HG02852 (cell line): ENCODE data around the gene ARHGAP20.
"Not testable (repeated sequence)": the region's sequence is repeated elsewhere in the genome, so short reads cannot be mapped to it uniquely, and the experiment has no call there.

Experiments used
- ATAC-seq: cut with Tn5 transposase; IDR thresholded peaks from one replicate; pipeline ENCODE4 v1.9.1; 2021; ENCODE audit warnings: mild to moderate bottlenecking, moderate library complexity; ENCODE audit not compliant: unreplicated experiment

The ARHGAP20 gene

GRCh38 chr11:110619366-110619765 is 92.9 kb downstream of the ARHGAP20 start:
- not testable (repeated sequence) for ATAC-seq

GRCh38 chr11:110614031-110614430 is 98.2 kb downstream of the ARHGAP20 start:
- no peak for ATAC-seq

GRCh38 chr11:110613197-110613918 is 98.9 kb downstream of the ARHGAP20 start:
- no peak for ATAC-seq

- no peak for ATAC-seq
These were observed 105.8 kb downstream of the ARHGAP20 start for GRCh38 chr11:110606415-110606814.

- no peak for ATAC-seq
These were observed 110.3 kb downstream of the ARHGAP20 start for GRCh38 chr11:110601936-110602335.

GRCh38 chr11:110600322-110600721 is 111.9 kb downstream of the ARHGAP20 start:
- ATAC-seq = no peak

- ATAC-seq = no peak
These were observed 113.0 kb downstream of the ARHGAP20 start for GRCh38 chr11:110599207-110599606.

GRCh38 chr11:110598725-110599124 is 113.5 kb downstream of the ARHGAP20 start:
- no peak for ATAC-seq

GRCh38 chr11:110587972-110588371 is 124.3 kb downstream of the ARHGAP20 start:
- ATAC-seq = no peak

- ATAC-seq = no peak
These were observed 125.1 kb downstream of the ARHGAP20 start for GRCh38 chr11:110587129-110587528.

- ATAC-seq = no peak
These were observed 128.1 kb downstream of the ARHGAP20 start for GRCh38 chr11:110584150-110584549.

GRCh38 chr11:110582728-110583432 is 129.4 kb downstream of the ARHGAP20 start:
- no peak for ATAC-seq

- no peak for ATAC-seq
These were observed 131.7 kb downstream of the ARHGAP20 start for GRCh38 chr11:110580571-110580970.

GRCh38 chr11:110573411-110573810 is 138.8 kb downstream of the ARHGAP20 start:
- no peak for ATAC-seq

- no peak for ATAC-seq
These were observed 141.0 kb downstream of the ARHGAP20 start for GRCh38 chr11:110571081-110571720.

- no peak for ATAC-seq
These were observed 145.7 kb downstream of the ARHGAP20 start for GRCh38 chr11:110566577-110566976.

- no peak for ATAC-seq
These were observed 146.6 kb downstream of the ARHGAP20 start for GRCh38 chr11:110565357-110566336.

GRCh38 chr11:110564676-110565356 is 147.4 kb downstream of the ARHGAP20 start:
- ATAC-seq = no peak

- ATAC-seq = no peak
These were observed 167.5 kb downstream of the ARHGAP20 start for GRCh38 chr11:110544779-110545178.

GRCh38 chr11:110538154-110538553 is 174.1 kb downstream of the ARHGAP20 start:
- no peak for ATAC-seq
